ENCODE measurements around the gene HABP2. TPM values are rescaled to one million over a fixed set of nuclear protein-coding genes. Genes with fewer than 3 reads are reported as not detected.

HABP2 gene
- polyA plus RNA-seq, 1 donor from 2014 or later, result not detected

DNA sequence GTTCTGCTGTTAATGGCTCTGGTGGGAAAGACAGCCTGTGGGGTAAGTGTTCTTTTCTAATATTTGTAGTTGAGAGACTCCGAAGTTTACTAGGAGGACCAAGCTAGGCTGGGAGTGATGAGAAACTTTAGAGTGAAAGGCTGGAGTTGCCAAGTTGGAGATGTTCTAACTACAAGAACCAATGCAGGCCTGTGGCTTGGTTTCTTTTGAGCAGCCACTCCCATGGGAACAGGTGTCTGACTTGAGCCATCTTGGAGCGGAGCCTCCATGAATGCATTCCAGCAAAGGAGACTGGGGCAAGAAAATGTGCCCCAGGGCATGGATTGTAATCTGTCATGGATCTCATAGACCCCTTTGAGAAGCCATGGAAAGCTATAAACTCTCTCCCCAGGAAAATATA, 296 bp downstream of the HABP2 start:
- no peak overlapping the region for H3K27ac ChIP-seq (ENCODE audit: low read length)
- no peaks in the 10 kb centered on the region for H3K9me2 ChIP-seq (ENCODE audit: insufficient read depth, low read length)
- H3F3A ChIP-seq (ENCODE audit: insufficient read depth, low read length, poor library complexity, severe bottlenecking), result no peaks in the 10 kb centered on the region
- peaks cover 5% of the 10 kb centered on the region for H3K27me3 ChIP-seq (ENCODE audit: insufficient read depth, low read depth, low read length)
- no peak overlapping the region for H2AFZ ChIP-seq (ENCODE audit: low read depth, low read length)
- no peak overlapping the region for H3K4me3 ChIP-seq (ENCODE audit: low read length)
- H3K79me2 ChIP-seq (replicated peaks; ENCODE audit: insufficient read depth, low read length), result no peaks in the 10 kb centered on the region
- no peaks in the 10 kb centered on the region for H3K36me3 ChIP-seq (ENCODE audit: insufficient read depth, low read length)
- H3K9me3 ChIP-seq (ENCODE audit: low read length), result no peaks in the 10 kb centered on the region
- H4K20me1 ChIP-seq (ENCODE audit: insufficient read depth), result no peaks in the 10 kb centered on the region
- H3K9ac ChIP-seq (ENCODE audit: low read length), result no peak overlapping the region
- no peak overlapping the region for H3K4me2 ChIP-seq (ENCODE audit: low read length)
- no peak for TF ChIP-seq EP300 (conservative IDR thresholded peaks at IDR 0.05; ENCODE audit: poor library complexity, severe bottlenecking)
- TF ChIP-seq SMC3 (conservative IDR thresholded peaks at IDR 0.05; ENCODE audit: poor library complexity), result no peak
- TF ChIP-seq EZH2 (IDR thresholded peaks at IDR 0.05; ENCODE audit: borderline replicate concordance, insufficient read depth, low read length, poor library complexity, severe bottlenecking), result no peak
- TF ChIP-seq POLR2AphosphoS5 (IDR thresholded peaks at IDR 0.05), result no peak
- TF ChIP-seq, protein P1, sequence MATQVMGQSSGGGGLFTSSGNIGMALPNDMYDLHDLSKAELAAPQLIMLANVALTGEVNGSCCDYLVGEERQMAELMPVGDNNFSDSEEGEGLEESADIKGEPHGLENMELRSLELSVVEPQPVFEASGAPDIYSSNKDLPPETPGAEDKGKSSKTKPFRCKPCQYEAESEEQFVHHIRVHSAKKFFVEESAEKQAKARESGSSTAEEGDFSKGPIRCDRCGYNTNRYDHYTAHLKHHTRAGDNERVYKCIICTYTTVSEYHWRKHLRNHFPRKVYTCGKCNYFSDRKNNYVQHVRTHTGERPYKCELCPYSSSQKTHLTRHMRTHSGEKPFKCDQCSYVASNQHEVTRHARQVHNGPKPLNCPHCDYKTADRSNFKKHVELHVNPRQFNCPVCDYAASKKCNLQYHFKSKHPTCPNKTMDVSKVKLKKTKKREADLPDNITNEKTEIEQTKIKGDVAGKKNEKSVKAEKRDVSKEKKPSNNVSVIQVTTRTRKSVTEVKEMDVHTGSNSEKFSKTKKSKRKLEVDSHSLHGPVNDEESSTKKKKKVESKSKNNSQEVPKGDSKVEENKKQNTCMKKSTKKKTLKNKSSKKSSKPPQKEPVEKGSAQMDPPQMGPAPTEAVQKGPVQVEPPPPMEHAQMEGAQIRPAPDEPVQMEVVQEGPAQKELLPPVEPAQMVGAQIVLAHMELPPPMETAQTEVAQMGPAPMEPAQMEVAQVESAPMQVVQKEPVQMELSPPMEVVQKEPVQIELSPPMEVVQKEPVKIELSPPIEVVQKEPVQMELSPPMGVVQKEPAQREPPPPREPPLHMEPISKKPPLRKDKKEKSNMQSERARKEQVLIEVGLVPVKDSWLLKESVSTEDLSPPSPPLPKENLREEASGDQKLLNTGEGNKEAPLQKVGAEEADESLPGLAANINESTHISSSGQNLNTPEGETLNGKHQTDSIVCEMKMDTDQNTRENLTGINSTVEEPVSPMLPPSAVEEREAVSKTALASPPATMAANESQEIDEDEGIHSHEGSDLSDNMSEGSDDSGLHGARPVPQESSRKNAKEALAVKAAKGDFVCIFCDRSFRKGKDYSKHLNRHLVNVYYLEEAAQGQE (IDR thresholded peaks at IDR 0.05; ENCODE audit: borderline replicate concordance), result no peak
- TF ChIP-seq, protein P2, sequence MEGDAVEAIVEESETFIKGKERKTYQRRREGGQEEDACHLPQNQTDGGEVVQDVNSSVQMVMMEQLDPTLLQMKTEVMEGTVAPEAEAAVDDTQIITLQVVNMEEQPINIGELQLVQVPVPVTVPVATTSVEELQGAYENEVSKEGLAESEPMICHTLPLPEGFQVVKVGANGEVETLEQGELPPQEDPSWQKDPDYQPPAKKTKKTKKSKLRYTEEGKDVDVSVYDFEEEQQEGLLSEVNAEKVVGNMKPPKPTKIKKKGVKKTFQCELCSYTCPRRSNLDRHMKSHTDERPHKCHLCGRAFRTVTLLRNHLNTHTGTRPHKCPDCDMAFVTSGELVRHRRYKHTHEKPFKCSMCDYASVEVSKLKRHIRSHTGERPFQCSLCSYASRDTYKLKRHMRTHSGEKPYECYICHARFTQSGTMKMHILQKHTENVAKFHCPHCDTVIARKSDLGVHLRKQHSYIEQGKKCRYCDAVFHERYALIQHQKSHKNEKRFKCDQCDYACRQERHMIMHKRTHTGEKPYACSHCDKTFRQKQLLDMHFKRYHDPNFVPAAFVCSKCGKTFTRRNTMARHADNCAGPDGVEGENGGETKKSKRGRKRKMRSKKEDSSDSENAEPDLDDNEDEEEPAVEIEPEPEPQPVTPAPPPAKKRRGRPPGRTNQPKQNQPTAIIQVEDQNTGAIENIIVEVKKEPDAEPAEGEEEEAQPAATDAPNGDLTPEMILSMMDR (IDR thresholded peaks at IDR 0.05; ENCODE audit: poor library complexity, severe bottlenecking), result no peak
- TF ChIP-seq MXI1 (conservative IDR thresholded peaks at IDR 0.05; ENCODE audit: poor library complexity, severe bottlenecking), result no peak

DNA sequence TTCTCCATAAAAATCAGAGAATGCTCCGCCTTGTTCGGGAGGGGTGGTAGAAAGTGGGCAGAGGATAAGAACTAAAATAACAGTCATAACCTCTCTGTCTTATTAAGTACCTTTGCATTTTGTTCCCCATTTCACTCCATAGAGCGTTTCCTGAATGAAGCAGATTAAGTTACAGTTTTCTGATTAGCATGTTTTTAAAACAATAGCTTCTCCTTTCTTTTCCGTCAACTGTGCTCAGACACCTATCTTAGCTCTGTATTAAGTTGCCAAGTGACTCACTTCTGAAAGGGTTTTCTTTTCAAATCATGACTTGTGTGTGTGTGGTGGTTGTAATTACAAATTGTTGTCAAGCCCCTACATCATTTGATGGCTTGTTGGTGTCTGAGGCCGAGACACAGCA, 1.4 kb downstream of the HABP2 start:
- no peaks in the 10 kb centered on the region for H3K36me3 ChIP-seq (ENCODE audit: insufficient read depth, low read length)
- H2AFZ ChIP-seq (ENCODE audit: low read depth, low read length), result no peak overlapping the region
- no peak overlapping the region for H3K4me2 ChIP-seq (ENCODE audit: low read length)
- peaks cover 7% of the 10 kb centered on the region for H3K27me3 ChIP-seq (ENCODE audit: insufficient read depth, low read depth, low read length)
- no peaks in the 10 kb centered on the region for H3F3A ChIP-seq (ENCODE audit: insufficient read depth, low read length, poor library complexity, severe bottlenecking)
- no peak overlapping the region for H3K27ac ChIP-seq (ENCODE audit: low read length)
- H3K9me2 ChIP-seq (ENCODE audit: insufficient read depth, low read length), result no peaks in the 10 kb centered on the region
- no peaks in the 10 kb centered on the region for H4K20me1 ChIP-seq (ENCODE audit: insufficient read depth)
- H3K9me3 ChIP-seq (ENCODE audit: low read length), result no peaks in the 10 kb centered on the region
- no peak overlapping the region for H3K4me3 ChIP-seq (ENCODE audit: low read length)
- no peak overlapping the region for H3K9ac ChIP-seq (ENCODE audit: low read length)
- TF ChIP-seq POLR2AphosphoS5 (IDR thresholded peaks at IDR 0.05), result no peak
- TF ChIP-seq TAF1 (IDR thresholded peaks at IDR 0.05; ENCODE audit: low read depth), result no peak
- no peak for TF ChIP-seq EP300 (conservative IDR thresholded peaks at IDR 0.05; ENCODE audit: poor library complexity, severe bottlenecking)
- TF ChIP-seq, protein P1 (IDR thresholded peaks at IDR 0.05; ENCODE audit: borderline replicate concordance), result no peak
- no peak for TF ChIP-seq MXI1 (conservative IDR thresholded peaks at IDR 0.05; ENCODE audit: poor library complexity, severe bottlenecking)
- no peak for TF ChIP-seq RAD21 (conservative IDR thresholded peaks at IDR 0.05)
- TF ChIP-seq SMC3 (conservative IDR thresholded peaks at IDR 0.05; ENCODE audit: poor library complexity), result no peak
- H3K79me2 ChIP-seq (replicated peaks; ENCODE audit: insufficient read depth, low read length), result no peaks in the 10 kb centered on the region
